ENCODE results near the gene OR1F1.

OR1F1 gene

DNA sequence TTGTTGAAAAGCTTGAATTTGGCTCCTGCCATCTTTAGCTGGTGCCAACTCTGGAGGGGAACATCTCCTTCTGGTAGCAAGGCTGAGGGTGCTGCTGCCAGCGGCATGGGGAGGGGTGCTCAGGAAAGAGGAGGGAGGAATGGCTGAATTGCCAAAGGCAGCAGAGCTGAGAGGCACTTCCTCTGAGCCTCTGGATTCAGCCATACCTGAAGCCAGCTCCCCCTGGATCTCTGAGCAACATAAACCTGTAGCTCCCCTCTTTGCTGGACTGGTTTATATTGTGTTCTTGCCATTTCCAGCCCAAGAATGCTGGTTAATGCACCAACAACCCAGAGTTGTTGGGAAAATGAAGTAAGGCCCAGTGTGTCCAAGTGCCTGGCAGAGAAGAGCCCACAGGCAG is 61.0 kb downstream of the OR1F1 start:
- DNase-seq = no peak

- no peak for DNase-seq
These were observed 61.4 kb downstream of the OR1F1 start for GRCh38 chr16:3249451-3249850.

GRCh38 chr16:3252967-3253366 is 65.0 kb downstream of the OR1F1 start:
- no peak for DNase-seq

DNA sequence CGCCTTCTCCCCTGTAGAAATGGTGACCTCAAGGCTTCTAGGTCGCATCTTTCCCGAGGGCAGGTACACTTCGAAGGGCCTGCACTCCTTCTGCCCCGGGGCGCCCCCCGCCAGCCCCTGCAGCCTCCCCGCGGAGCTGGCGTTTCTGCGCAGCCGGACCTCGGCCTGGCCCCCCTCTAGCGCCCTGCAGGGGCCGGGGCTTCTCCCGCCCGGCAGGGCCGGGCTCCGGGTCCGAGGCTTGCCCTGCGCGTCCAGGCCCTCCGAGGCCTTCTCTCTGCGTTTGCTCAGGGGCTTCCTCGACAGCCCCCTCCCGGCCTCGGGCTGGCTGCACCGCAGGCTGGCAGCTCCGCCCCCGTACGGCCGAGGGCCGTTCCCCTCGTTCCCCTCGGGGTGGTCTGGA is 66.3 kb downstream of the OR1F1 start:
- DNase-seq = no peak
